Sigmoid colon (tissue), 7 donors: ENCODE measurements around the gene DMAC2. TPM values are rescaled to one million over a fixed set of nuclear protein-coding genes. Genes with fewer than 3 reads are reported as not detected.
"Not testable (repeated sequence)": the region's sequence is repeated elsewhere in the genome, so short reads cannot be mapped to it uniquely, and the experiment has no call there.

Experiments used
- DNase-seq: peaks from one replicate; pipeline ENCODE4 v3.0.0-alpha.2; 2019
- H3K27ac ChIP-seq, 4 donors: fragments of 200-600 bp; sonication (generic); one replicate each; pipeline ENCODE4 v1.5.1; 2016 to 2019; ENCODE audit warnings: mild to moderate bottlenecking in 1 of 4
- H3K27me3 ChIP-seq, 3 donors: fragments of 200-600 bp; sonication (generic); one replicate each; pipeline ENCODE4 v1.5.1; 2019; ENCODE audit warnings: mild to moderate bottlenecking in 1 of 3
- H3K36me3 ChIP-seq, 4 donors: fragments of 200-600 bp; sonication (generic); one replicate each; pipeline ENCODE4 v1.5.1; 2016 to 2019
- H3K4me1 ChIP-seq, 4 donors: fragments of 200-600 bp; sonication (generic); one replicate each; pipeline ENCODE4 v1.5.1; 2017 to 2019
- H3K4me3 ChIP-seq, 4 donors: fragments of 200-600 bp; sonication (generic); one replicate each; pipeline ENCODE4 v1.5.1; 2017 to 2019; ENCODE audit warnings: mild to moderate bottlenecking in 2 of 4, moderate library complexity in 1 of 4
- H3K9me3 ChIP-seq, 4 donors: fragments of 200-600 bp in 3 of 4; sonication (generic) in 3 of 4; one replicate each; pipeline versions ENCODE4 v1.5.1 to v1.6.1; 2013 to 2019
- EP300 ChIP-seq, 4 donors: sonication (generic); formaldehyde crosslinking; IDR thresholded peaks; one replicate each; pipeline ENCODE4 v1.6.1; 2017; ENCODE audit warnings: antibody characterized with exemption in 4 of 4
- POLR2A ChIP-seq, 2 donors: fragments of 450-650 bp; IDR thresholded peaks; one replicate each; pipeline ENCODE4 v1.6.1; 2016; ENCODE audit warnings: antibody characterized with exemption in 2 of 2, mild to moderate bottlenecking in 2 of 2, moderate library complexity in 2 of 2
- POLR2AphosphoS5 ChIP-seq, 4 donors: sonication (generic); formaldehyde crosslinking; IDR thresholded peaks; one replicate each; pipeline ENCODE4 v1.6.1; 2017; ENCODE audit warnings: antibody characterized with exemption in 4 of 4
- WGBS, 2 donors: extraction: QIAGEN DNeasy Blood & Tissue Kit; methylation state at CpG; one replicate each; pipeline ENCODE4 v1.1.7; 2013; 5-methylcytosine and 5-hydroxymethylcytosine counted together
- intact Hi-C: fragments of 100-400 bp; cut with DNase I; formaldehyde crosslinking; loops from one replicate; pipeline ENCODE4 v1.15.1; 2023
- polyA plus RNA-seq, 3 donors: library from polyadenylated mRNA; stranded (reverse); fragments of 200-250 nt; gene quantifications; one replicate each; pipeline ENCODE4 v1.2.3, GENCODE V29; 2013
- total RNA-seq, 4 donors: library from RNA; depleted of rRNA; stranded (reverse); fragments of >200 nt; gene quantifications; one replicate each; pipeline ENCODE4 v1.1.0, GENCODE V29; 2016
- TF ChIP-seq, protein P1 (sequence below), 4 experiments: fragments of 450-650 bp in 3 of 4; fragments of 200-600 bp in 1 of 4; IDR thresholded peaks; one replicate each; pipeline ENCODE4 v1.5.1; 2016 to 2019; ENCODE audit warnings: antibody characterized with exemption in 4 of 4, mild to moderate bottlenecking in 3 of 4, moderate library complexity in 2 of 4
- donor health status: healthy with polysubstance abuse.
- donor health status: Bipolar disorder and iron deficiency.
- donor health status: healthy.

Gene DMAC2
- total and polyA plus RNA-seq, 7 donors: 33.9 to 58.0 (median 41.3) TPM

DNA sequence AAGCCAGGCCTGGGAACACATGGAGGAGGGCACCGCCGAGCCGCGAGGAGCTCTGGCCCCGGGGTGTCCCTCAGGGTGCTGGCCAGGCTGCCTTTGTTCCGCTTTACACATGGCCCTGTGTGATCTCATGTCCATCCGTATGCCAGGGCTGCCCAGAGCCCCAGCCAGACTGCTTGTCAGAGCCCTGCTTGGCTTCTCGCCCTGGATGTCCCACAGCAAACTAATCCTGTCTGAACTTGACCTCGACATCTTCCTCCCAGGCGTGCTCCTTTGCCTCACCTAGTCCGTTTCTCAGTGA lies 27.8 kb downstream of the DMAC2 start:
- Histone ChIP-seq H3K27me3 (no peaks in the 10 kb centered on the region), H3K4me1 (peaks cover 0 to 24% (median 19%) of the 10 kb centered on the region in 4 donors), H3K36me3 (peaks cover 23 to 63% (median 38%) of the 10 kb centered on the region in 4 donors), H3K4me3 (no peak overlapping the region), H3K9me3 (no peaks in the 10 kb centered on the region), H3K27ac (no peak overlapping the region)
- TF ChIP-seq, protein P1, sequence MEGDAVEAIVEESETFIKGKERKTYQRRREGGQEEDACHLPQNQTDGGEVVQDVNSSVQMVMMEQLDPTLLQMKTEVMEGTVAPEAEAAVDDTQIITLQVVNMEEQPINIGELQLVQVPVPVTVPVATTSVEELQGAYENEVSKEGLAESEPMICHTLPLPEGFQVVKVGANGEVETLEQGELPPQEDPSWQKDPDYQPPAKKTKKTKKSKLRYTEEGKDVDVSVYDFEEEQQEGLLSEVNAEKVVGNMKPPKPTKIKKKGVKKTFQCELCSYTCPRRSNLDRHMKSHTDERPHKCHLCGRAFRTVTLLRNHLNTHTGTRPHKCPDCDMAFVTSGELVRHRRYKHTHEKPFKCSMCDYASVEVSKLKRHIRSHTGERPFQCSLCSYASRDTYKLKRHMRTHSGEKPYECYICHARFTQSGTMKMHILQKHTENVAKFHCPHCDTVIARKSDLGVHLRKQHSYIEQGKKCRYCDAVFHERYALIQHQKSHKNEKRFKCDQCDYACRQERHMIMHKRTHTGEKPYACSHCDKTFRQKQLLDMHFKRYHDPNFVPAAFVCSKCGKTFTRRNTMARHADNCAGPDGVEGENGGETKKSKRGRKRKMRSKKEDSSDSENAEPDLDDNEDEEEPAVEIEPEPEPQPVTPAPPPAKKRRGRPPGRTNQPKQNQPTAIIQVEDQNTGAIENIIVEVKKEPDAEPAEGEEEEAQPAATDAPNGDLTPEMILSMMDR (IDR thresholded peaks at IDR 0.05): no peak
- peak in 1 of 4 donors; percentile 16 for TF ChIP-seq POLR2AphosphoS5 (IDR thresholded peaks at IDR 0.05)
- no peak for DNase-seq
- intact Hi-C loops: no loop called here
- WGBS, 2 donors: 74 to 84% methylated on average over 11 of the region's 11 CpGs

DNA sequence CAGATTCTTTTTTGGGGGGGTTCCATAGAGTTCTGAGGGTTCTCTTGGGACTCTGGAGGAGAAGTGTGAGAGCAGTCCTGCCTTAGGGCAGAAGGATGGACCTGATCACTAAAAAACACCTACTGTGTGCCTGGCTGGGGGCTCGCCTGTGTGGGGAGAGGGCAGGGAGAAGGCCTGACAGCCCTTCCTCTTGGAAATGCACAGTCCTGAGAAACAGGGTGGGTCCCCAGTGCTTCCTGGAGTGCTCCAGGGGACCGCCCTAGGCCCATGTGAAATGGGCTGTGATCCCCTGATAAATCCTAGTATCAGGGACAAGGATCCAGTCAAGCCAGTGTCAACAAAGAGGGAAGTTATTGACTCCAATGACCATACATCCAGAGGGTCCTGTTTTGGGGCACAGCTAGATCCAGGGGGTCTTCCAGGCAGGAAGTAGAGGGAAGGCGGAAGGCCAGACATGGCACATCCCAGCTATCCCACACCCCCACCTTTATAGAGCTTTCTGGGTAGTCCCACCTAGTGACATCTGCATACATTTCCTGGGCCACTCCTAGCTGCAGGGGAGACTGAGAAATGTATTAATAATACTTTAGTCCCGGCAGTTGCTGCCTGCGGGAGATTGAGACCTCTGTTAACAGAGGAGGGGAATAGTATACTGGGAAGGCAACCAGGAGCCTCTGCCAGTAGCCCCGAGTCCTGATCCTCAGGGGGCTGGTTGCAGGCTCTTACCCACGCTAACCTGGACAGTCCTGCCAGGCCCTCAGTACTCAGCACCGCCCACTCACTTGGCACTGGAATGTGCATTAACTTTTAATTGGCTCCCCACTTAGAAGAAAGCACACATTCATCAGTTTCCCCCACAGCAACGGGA lies 28.4 kb downstream of the DMAC2 start:
- no peak for DNase-seq
- no peak overlapping the region for H3K4me3 ChIP-seq
- peaks cover 23 to 57% (median 33%) of the 10 kb centered on the region in 4 donors for H3K36me3 ChIP-seq
- peaks cover 0 to 24% (median 19%) of the 10 kb centered on the region in 4 donors for H3K4me1 ChIP-seq
- WGBS, 2 donors: 77 to 79% methylated on average over 9 of the region's 9 CpGs
- H3K27ac ChIP-seq: peak overlapping the region in 1 of 4 donors; percentile 30
- intact Hi-C loops: no loop called here
- H3K9me3 ChIP-seq: no peaks in the 10 kb centered on the region
- TF ChIP-seq, protein P1 (IDR thresholded peaks at IDR 0.05): no peak
- TF ChIP-seq POLR2AphosphoS5 (IDR thresholded peaks at IDR 0.05): no peak
- no peak for TF ChIP-seq POLR2A (IDR thresholded peaks at IDR 0.05)
- TF ChIP-seq EP300 (IDR thresholded peaks at IDR 0.05): no peak
- no peaks in the 10 kb centered on the region for H3K27me3 ChIP-seq

DNA sequence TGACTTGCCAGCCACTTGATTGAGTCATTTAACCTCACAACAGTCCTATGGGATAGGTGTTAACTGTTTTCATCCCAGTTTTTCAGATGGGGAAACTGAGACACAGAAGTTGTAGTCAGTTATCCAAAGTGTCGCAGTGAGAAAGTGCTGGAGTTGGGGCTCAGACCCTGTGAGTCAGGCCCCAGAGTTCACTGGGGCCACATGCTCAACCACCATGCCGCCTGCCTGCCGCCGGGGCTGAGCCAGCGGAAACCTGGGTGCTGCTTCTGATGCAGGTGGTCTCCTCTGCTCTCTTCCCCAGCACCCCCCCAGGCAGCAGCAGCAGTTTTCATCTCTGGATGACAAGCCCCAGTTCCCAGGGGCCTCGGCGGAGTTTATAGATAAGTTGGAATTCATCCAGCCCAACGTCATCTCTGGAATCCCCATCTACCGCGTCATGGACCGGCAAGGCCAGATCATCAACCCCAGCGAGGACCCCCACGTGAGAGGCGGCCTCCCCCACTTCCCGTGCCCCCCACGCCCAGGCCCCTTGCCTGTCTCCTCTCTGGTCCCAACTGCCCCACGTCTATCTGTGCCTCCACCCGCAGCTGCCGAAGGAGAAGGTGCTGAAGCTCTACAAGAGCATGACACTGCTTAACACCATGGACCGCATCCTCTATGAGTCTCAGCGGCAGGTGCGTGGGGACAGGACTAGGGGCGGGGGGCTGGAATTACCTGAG lies 29.2 kb downstream of the DMAC2 start:
- no peaks in the 10 kb centered on the region for H3K9me3 ChIP-seq
- no peak overlapping the region for H3K4me3 ChIP-seq
- intact Hi-C loops: no loop called here
- H3K36me3 ChIP-seq: peaks cover 23 to 51% (median 33%) of the 10 kb centered on the region in 4 donors
- no peaks in the 10 kb centered on the region for H3K27me3 ChIP-seq
- H3K27ac ChIP-seq: peak overlapping the region in 2 of 4 donors; percentile 4 to 18
- peaks cover 0 to 24% (median 19%) of the 10 kb centered on the region in 4 donors for H3K4me1 ChIP-seq
- TF ChIP-seq EP300 (IDR thresholded peaks at IDR 0.05): no peak
- TF ChIP-seq, protein P1 (IDR thresholded peaks at IDR 0.05): no peak
- TF ChIP-seq POLR2AphosphoS5 (IDR thresholded peaks at IDR 0.05): no peak
- no peak for TF ChIP-seq POLR2A (IDR thresholded peaks at IDR 0.05)
- 93 to 95% methylated on average over 23 of the region's 23 CpGs for WGBS, 2 donors
- no peak for DNase-seq

DNA sequence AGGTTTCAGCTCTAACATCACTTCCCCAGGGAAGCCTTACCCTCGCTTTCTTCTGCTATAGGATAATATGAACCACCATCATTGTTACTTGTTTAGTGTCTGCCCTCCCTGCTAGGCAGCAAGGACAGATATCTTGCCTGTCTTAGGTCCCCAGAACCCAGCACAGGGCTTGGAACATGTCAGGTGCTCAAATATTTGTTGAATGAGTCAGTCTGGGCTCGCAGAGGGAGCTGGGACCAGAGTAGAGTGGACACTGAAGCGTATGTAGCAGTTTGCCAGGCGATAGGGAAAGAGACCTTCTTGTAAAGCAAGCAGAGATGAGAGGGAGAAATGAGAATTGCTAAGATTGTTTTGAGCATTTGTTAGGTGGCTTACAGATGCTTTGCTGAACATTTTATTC lies 30.4 kb downstream of the DMAC2 start:
- peaks cover 0 to 24% (median 19%) of the 10 kb centered on the region in 4 donors for H3K4me1 ChIP-seq

DNA sequence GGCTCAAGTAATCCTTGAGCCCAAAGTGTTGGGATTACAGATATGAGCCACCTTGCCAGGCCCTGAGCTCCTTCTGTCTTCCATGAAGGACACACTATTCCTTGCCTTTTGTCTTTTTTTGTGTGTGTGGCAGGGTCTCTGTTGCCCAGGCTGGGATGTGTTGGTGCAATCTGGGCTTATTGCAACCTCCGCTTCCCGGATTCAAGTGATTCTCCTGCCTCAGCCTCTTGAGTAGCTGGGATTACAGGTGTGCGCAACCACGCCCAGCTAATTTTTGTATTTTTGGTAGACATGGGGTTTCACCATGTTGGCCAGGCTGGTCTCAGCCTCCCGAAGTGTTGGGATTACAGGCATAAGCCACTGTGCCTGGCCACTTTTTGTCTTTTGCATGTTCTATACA lies 30.9 kb downstream of the DMAC2 start:
- intact Hi-C loops, H3K9me3 ChIP-seq, DNase-seq, H3K27me3 ChIP-seq, H3K4me3 ChIP-seq: not testable (repeated sequence)
- Histone ChIP-seq H3K4me1 (peaks cover 0 to 24% (median 19%) of the 10 kb centered on the region in 4 donors), H3K36me3 (peaks cover 8 to 34% (median 18%) of the 10 kb centered on the region in 4 donors), H3K27ac (peak overlapping the region in 3 of 4 donors; percentile 4 to 47 (median 23))
- WGBS, 2 donors: 92 to 95% methylated on average over 5 of the region's 5 CpGs

More for the DNA sequence above, 30.4 kb downstream of the DMAC2 start:
- intact Hi-C loops: no loop called here
- Histone ChIP-seq H3K9me3 (no peaks in the 10 kb centered on the region), H3K36me3 (peaks cover 13 to 38% (median 22%) of the 10 kb centered on the region in 4 donors), H3K27ac (peak overlapping the region in 3 of 4 donors; percentile 4 to 47 (median 23)), H3K4me3 (no peak overlapping the region), H3K27me3 (no peaks in the 10 kb centered on the region)
- DNase-seq: no peak
- no peak for TF ChIP-seq EP300 (IDR thresholded peaks at IDR 0.05)
- TF ChIP-seq POLR2AphosphoS5 (IDR thresholded peaks at IDR 0.05): no peak
- TF ChIP-seq, protein P1 (IDR thresholded peaks at IDR 0.05): no peak
- no peak for TF ChIP-seq POLR2A (IDR thresholded peaks at IDR 0.05)
- WGBS, 2 donors: 36 to 70% methylated on average over 4 of the region's 4 CpGs
